HG03097 (cell line): ENCODE results near the gene CASZ1.

Experiments
- ATAC-seq: cut with Tn5 transposase; IDR thresholded peaks from one replicate; pipeline ENCODE4 v1.9.1; 2021; ENCODE audit not compliant: unreplicated experiment, low FRiP score

Gene CASZ1

DNA sequence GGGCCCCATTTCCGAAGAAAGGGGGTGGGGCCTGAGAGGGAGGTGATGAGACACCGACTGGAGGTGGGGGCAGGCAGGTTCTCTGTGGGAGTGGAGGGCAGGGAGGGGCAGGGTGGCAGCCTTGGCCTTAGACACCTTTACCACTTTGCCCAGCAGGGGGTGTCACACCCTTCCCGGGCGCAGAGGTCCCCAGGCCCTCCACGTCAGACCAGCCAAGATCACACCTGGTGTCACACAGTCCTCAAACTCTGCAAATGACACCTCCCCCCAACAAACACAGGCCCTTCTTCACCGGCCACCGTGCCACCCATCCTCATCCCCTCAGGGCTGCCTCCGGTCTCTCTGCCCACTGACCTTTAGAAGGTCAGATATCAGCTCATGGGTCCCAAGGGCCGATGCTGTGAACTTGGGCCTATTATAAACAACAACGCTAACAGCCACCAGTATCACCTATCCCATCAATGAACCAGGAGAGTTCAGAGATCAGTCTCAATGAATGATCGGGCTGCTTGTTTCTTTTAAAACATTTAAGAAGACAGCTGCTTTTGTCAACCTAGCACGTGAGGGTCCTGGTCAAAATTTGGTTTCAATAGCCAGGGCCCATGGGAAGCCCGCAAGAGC lies 103.9 kb downstream of the CASZ1 start:
- no peak for ATAC-seq

DNA sequence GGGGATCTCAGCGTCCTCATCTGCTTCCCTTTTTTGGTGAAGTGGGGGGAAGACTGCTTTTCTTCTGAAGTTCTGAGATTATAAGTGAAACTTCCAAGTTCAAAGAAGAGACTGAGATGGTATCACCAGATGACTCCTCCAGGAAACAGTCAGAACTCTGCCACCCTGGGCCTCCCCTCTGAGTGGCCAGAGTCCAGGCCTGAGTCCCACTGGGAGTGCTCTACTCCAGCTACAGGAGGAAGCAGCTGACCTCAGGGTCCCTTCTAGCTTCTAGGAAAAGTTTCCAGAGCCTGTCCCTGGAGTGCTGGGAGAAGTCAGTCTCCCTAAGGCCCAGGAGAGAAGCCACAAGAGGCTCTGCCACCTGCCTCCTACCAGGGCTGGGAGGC lies 104.7 kb downstream of the CASZ1 start:
- ATAC-seq: no peak

DNA sequence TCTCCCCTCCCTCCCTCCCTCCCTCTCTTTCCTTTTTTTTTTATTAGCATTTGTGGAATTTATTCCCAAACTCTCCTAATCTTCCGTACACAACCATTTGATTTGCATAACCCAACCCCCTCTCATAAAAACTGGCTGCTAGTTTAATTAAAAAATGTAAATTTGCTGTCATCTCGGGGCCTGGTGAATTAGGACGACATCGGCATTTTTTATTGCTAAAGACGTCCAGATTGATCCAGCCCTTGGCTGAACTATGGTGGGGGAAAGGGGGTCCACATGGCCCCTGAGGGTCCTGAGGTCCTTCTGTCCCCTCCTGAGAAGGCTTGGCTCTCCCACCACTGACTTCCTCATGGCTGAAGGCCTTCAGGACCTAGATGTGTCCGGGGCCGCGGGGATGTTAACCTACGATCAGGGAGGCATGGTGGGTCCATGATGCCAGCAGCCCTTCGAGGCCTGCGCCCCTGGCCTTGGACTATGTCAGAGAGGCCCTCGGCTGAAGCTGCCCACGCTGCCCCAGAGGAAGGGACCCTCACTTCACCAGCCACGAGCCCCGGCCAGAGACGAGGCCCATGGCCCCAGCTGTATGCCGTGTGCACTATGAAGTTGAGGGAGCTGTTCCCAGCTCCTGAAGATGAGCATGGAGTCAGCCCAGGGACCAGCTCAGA lies 105.2 kb downstream of the CASZ1 start:
- no peak for ATAC-seq

DNA sequence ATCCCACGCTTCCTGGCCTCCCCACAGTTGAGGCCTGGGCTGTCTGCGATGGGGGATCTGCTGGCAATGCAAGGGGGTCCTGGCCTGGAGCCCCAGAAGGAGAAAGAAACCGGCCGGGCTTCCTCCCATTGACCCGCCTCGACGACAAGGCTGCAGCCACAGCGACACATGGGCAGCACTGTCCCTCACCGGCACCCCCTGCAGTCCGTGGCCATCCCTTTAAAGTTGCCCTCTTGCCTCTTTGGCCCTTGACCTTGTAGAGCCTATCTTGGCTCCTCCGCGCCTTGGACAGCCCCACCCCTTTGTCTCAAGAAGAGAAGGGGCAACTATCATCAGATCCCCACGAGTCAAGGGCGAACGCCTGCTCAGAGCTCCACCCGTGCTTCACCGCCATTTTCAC lies 106.0 kb downstream of the CASZ1 start:
- ATAC-seq: no peak

DNA sequence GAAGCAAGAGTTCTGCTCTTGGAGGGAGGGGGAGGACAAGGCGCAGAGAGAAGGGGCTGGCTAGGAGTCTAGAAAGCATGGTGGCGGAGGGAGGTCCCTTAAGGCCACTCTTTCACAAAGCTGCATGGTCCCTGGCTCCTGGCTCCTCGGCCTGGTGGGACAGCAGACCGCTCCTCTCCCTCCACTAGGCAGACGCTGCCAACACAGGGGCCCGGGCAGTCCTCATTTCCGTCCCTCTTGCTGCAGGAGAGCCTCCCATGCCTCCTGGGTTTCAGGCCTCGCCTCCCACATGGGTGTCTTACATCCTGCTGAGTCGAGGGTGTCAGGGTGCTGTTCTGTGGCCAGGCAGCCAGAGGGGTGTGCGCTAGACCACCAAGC lies 108.0 kb downstream of the CASZ1 start:
- no peak for ATAC-seq

DNA sequence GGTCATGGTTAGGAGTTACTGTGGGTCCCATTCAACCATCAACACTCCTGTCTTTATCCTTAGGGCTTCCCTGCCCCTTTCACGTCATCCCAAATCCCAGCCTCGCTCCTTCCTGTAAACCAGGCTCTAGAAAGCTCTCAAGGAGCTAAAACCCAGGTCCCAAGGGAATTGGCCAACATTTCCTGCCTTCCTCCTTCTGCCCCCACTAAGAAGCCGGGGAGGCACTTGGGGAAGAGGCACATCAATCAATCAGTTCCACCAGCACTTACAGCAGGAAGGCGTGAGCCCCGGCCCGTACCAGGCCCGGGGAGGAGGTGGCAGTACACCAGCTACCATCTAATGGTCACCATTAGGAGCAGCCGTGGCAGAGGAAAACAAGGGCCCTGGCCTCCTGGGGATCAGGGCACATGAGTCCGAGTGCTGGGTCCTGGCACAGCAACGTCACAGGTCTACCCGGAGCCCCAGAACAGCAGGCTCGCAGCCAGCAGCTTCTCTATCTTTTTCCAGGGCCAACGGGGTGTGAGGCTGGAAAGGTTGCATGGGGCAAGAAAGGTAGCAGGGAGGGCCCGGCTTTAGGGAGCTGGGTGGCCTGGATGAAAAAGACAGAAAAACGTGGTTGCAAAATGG lies 108.6 kb downstream of the CASZ1 start:
- no peak for ATAC-seq

DNA sequence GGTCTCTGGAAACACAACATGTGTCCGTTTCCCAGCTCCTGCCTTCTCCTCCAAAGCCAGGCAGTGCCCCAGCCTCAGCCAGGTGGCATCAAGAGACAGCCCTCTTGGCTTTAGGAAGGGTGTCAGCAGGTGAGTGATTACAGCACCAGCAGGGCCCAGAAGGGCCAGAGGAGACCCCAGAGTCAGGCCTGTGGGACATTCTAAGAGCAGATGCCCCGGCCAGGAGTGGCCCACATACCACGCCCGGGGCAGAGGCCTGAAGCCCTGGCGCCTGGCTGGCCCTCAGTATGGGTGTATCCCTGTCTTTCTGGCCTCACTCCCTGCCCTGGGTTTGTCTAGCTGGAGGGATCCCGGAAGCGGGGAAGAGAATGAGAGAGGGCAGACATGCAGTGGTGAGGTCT lies 109.2 kb downstream of the CASZ1 start:
- no peak for ATAC-seq

DNA sequence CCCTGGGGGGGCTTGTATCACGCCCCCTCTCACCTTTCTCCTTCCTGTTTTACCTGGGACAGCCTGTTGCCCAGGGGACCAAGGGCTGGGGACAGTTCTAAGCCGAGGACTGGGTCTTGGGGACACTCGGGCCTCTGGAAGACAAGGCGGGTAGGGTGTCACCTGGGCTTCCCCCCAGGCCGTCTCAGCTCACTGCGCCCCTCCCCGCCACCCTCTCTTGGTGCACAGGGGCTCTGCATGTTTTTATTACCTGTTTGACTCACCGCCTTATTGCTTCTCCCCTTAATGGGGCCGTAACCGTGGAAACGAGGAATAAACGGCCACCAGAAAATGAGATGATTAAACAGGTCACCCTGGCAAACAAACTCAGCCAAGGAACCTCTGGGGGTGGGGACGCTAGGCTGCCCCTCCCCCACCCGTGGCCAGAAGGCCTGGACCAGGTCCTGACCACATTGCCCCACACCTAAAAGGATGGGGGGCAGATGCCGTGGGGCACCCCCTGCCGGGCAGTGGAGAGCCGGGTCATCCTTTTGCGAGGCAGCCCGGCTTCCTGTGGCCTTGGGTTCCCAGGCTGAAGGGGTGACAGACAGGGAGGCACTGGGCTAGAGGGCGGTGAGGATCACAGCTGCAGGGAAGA lies 109.9 kb downstream of the CASZ1 start:
- no peak for ATAC-seq

DNA sequence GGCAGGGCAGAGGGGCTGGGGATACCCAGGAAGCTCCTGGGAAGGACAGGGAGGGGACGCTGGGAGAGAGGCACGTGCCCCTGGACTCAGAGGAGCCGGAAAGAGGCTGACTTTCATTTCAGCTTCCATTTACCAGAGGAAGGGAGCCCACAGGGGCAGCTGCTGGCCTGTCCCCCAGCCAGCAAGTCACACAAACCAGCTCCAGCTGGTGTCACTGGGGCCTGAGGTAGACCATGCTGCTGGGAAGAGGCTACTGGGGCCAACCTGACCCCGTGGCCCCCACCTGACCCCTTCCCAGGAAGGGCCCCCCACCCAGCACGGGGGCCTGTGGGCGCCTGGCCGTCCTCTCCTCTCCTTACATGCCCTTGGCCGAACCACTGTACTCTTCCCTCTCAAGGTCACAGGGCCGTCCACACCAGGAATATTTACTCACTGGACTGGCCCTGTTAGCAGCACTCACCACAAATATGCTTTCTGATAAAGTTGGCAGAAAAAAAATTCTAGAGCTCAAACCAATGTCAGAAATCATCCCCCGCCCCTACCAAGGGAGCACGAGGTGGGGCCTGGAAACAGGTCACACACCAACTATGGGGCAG lies 110.5 kb downstream of the CASZ1 start:
- ATAC-seq: no peak

DNA sequence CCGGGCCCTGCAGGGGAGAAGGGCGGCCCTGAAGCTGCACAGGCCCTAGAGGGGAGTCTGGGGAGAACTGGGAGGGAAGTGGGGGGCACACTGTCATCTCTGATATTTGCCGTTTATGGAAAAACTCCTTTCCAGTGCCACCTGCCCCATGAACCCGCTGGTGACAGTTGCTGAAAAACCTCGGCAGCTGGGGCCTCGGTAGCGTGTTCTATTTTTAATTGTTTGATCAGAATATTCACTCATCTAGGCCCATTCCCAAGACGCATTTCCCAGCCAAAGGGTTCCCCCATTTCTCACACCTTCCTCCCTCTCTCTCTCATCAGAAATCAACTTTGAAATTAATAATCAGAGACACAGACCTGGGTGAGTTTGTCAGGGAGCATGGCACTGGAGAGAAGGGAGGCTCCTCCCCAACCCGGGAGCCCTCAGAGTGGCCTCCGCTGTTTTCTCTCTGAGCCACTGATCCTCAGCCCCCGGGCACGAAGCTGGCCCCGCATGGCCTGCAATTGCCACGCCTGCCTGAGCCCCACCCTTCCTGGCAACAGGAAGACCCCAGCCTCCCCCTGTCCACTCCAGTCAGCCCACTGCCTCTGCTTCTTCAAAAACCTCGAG lies 111.1 kb downstream of the CASZ1 start:
- no peak for ATAC-seq

DNA sequence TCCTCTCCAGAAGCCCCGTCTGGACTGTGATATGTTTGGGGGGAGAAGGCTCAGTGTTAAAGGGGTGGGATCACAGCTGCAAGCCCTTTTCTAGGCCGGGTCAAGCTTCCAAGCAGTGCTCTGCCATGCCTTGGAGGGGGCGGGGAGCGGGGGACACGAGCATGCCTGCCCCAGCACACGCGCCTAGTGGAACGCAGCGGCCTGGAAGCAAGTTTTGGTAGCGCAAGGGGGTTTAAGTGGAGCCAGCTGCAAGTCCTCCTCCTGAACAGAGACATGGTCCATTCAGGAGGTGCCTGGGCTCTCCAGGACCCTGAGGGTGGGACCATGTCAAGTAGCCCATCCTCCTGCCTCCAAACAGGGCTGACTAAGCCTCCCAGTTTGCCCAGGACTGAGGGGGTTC lies 112.2 kb downstream of the CASZ1 start:
- no peak for ATAC-seq

DNA sequence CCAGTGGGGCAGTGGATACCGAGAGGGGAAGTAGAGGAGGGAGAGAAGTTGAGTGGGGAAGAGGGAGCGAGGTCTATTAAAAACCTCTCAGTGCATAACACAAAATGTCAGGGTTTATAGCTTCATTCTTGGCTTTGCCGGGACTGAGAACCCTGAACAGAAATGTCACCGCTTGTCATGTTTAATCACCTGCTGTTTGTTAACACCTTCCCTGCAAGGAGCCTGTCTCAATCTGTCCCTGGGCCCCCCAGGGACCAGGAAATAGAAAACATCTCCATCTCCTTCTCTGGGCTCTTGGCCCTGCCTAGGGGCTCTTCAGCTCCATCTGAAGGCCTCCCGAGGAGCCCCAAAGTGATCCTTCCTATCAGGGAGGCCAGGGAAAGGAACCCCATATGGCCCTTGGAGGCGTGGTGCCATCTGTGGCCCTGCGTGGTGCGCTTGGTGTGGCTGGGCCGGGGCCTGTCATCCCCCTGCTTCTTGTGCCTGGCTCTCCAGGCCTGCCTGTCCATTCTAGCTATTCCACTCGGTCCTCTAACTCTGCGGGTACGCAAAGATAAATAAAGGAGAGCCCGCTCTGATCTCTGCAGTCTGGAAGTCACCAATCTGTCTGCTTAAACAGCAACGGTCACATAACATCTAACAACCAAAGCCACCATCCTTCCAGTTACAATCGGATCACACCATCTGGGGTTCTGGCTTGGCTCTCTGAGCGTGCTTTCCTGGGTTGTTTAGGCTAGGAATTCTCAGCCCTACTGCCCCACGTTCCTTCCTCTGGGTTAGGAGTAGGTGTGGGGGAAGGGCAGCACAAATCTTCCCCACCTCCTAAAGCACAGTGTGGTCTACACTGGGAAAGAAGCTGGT lies 113.8 kb downstream of the CASZ1 start:
- ATAC-seq: no peak

DNA sequence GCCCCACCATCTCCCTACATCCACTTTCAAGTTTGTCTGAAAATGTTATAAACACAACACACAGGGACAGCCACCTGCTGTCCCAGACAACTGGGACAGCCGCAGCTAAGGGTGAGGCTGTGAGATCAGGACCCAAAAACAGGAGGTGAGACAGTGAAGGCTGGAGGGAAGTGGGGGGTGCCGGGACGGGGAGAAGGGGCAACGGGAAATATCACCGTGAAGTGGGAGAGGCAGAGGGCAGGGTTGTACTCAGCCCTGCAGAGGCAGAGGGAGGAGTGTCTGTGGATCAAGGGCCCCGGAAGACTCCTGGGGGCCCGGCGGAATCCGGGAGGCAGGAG lies 114.4 kb downstream of the CASZ1 start:
- no peak for ATAC-seq

DNA sequence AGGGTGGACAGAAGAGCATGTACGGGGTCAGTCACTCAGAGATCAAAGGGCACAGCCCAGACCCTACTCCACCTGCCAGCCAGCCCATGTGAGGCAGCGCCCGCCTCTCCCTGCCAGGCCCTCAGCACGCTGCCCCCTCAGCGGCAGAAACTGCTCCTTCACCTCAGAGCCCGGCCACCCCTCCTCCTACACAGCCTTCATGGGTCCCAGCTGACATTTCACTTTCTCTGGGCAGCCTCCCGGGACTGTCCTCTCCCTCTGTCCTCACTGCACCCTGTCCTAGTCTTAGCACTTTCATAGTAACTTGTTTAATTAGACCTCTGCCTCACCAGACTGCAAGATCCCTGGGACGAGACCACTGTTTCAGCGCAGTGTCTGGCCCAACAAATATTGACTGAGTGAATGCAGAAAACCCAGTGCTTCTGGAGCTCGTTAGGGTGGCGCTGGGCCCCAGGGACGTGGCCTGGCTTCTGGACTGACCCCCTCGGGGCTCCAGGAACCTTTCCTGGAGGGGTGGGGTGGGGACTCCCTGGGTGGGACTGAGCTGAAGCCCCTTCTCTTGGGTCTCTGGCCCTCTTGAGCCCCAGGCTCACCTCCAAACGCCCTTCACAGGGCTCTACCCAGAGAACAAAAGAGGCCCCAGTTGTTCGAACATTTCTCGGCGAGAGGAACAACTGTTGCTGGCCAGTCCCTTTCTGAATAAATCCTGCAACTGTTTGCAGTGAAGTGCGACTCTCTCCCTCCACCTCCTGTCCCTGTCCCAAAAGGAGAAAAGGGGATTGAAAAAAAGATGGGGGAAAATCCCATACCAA lies 114.9 kb downstream of the CASZ1 start:
- no peak for ATAC-seq

DNA sequence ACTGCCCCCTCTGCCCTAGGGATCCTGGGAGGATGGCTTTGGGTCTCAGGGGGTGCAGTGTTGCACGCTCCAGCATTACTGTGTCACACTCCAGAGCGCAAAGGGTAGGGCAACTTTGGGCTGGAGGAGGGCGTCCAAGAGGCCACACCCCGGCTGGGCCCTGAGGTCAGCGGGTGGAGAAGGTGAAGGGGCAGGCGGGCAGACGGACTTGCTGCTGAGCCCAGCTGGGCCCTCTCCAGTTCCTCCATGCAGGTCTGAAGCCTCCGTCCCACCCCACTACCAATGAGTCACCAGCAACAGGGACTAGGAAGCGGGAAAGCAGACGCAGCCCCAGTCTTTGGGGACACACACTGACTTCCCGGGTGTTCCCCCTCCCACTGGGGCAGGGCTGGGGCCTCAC lies 116.0 kb downstream of the CASZ1 start:
- ATAC-seq: no peak

DNA sequence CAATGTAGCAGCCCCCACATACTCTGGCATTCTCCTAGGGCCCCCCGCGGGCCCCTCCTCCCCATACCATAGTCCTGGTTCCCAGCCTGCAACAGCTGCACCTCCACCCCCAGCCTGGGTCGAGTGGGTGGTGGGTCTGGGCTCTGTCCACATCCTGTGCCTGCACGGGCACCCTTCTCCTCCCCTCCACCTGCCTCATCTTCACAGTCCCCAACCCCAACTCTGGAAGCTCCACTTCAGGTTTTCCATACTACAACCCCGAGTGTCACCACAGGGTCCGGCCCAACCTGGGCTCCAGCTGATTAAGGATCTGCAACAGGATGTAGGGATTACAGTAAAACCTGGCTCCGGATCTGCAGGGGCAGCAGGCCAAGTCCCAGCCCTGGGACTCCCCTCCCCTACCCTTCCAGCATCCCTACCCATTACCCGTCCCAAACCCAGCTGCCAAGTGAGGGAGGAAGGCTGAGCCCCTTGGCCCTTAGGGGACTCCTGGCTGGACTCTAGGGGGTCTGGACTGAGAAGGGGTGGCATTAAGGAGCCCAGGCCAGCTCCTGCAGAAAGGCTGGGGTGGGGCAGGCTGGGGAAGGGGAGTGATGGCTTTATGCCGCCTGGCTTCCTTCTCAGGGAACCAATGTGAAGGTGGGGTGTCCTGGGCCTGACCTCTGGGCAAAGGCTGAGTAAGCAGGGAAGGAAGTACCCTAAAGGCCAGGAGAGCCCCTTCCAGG lies 116.8 kb downstream of the CASZ1 start:
- no peak for ATAC-seq

DNA sequence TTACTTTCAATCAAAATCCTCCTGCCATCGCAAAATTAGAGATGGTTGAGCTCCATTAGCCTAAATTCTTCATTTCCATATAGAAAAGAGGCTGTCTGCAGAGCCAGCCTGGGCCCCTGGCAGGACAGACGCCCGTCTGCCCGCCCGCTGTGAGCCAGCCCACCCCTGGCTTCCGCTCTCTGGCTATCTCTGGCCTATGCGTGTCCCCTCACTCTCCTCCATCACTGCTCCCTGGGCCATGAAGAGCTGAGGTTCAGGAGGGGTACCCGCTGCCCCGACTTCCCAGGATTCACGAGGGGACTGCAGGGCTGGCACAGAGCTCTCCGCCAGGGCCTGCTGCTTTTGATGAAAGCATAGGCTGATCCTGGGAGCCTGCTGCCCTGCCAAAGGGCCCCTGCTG lies 117.6 kb downstream of the CASZ1 start:
- ATAC-seq: no peak

DNA sequence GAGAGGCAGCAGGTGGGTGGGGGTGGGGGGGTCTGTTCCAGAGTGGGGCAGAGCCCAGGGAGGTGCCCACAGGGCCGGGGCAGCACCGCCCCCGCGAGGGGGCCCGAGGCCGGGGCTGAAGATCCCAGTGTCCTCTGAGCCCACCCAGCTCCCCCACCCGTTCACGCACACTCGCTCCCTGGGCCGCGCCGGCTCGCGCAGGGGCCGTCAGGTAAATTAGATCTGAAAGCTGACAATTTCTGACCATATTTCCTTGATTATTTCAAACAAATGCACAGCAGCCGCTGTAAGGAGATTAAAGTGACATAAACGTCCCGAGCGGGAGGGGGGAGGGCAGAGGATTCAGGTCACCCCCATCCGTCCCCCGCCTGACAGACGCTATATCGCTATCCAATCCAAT lies 118.0 kb downstream of the CASZ1 start:
- ATAC-seq: no peak
